Lung (tissue), 12 donors: ENCODE measurements around the gene SMG7. TPM values are rescaled to one million over a fixed set of nuclear protein-coding genes. Genes with fewer than 3 reads are reported as not detected.

Experiments used
- ATAC-seq: fragments of 200-7000 bp; cut with Tn5 transposase; one replicate; pipeline ENCODE4 v1.9.1; 2020; ENCODE audit warnings: moderate number of reproducible peaks; ENCODE audit not compliant: insufficient read depth, low FRiP score
- DNase-seq, 3 donors: peaks; one replicate each; pipeline ENCODE4 v3.0.0-alpha.2; 2013 to 2017
- H3K27ac ChIP-seq, 2 donors: one replicate each; pipeline ENCODE4 v1.5.1; 2013; ENCODE audit warnings: mild to moderate bottlenecking in 2 of 2, moderate library complexity in 2 of 2, control low read depth in 1 of 2, inconsistent platforms in 1 of 2, low read depth in 1 of 2, low read length in 1 of 2
- H3K27me3 ChIP-seq, 3 donors: one replicate each; pipeline ENCODE4 v1.5.1; 2013; ENCODE audit warnings: low read length in 2 of 3; ENCODE audit not compliant: control insufficient read depth in 3 of 3, insufficient read depth in 3 of 3
- H3K36me3 ChIP-seq, 4 donors: one replicate each; pipeline ENCODE4 v1.5.1; 2013; ENCODE audit warnings: low read length in 4 of 4, mild to moderate bottlenecking in 1 of 4, moderate library complexity in 1 of 4; ENCODE audit not compliant: control insufficient read depth in 4 of 4, insufficient read depth in 4 of 4
- H3K4me1 ChIP-seq, 5 donors: one replicate each; pipeline ENCODE4 v1.5.1; 2013; ENCODE audit warnings: low read length in 5 of 5, mild to moderate bottlenecking in 2 of 5, moderate library complexity in 1 of 5; ENCODE audit not compliant: control insufficient read depth in 5 of 5, insufficient read depth in 5 of 5
- H3K4me3 ChIP-seq: one replicate; pipeline ENCODE4 v1.5.1; 2013; ENCODE audit warnings: mild to moderate bottlenecking, control low read depth, moderate library complexity
- H3K9ac ChIP-seq, 2 donors: one replicate each; pipeline ENCODE4 v1.5.1; 2013; ENCODE audit warnings: low read length in 2 of 2, control low read depth in 1 of 2; ENCODE audit not compliant: insufficient read depth in 1 of 2
- H3K9me3 ChIP-seq, 4 donors: one replicate each; pipeline ENCODE4 v1.5.1; 2013; ENCODE audit warnings: low read length in 3 of 4, mild to moderate bottlenecking in 1 of 4, moderate library complexity in 1 of 4; ENCODE audit not compliant: control insufficient read depth in 4 of 4, insufficient read depth in 3 of 4
- CTCF ChIP-seq: IDR thresholded peaks from 2 replicates; pipeline ENCODE4 v1.5.1; 2012; ENCODE audit warnings: mild to moderate bottlenecking; ENCODE audit errors: control extremely low read depth, extremely low read depth
- WGBS, 2 donors: extraction: QIAGEN DNeasy Blood & Tissue Kit; methylation state at CpG; one replicate each; pipeline ENCODE4 v1.1.7; 2013; 5-methylcytosine and 5-hydroxymethylcytosine counted together
- polyA plus RNA-seq, 2 donors: library from polyadenylated mRNA; stranded (reverse); fragments of 200-250 nt; gene quantifications; one replicate each; pipeline ENCODE4 v1.2.1, GENCODE V29; 2013
- total RNA-seq, 2 donors: library from RNA; depleted of rRNA in 1 of 2; stranded (reverse); fragments of >200 nt in 1 of 2; gene quantifications; one replicate each; pipeline ENCODE4 v1.2.1, GENCODE V29; 2014 to 2021
- donor health status: control.
- donor health status: control.
- donor health status: Bipolar disorder and iron deficiency.
- donor health status: healthy.
- donor health status: DM: yes; HTN: yes; CAD: no.

Gene SMG7
- total and polyA plus RNA-seq, 4 donors: 17.4 to 86.6 (median 45.6) TPM

- Histone ChIP-seq H3K9me3 (no peaks in the 10 kb centered on the region), H3K4me1 (no peaks in the 10 kb centered on the region), H3K27ac (no peak overlapping the region), H3K9ac (no peak overlapping the region), H3K36me3 (peaks cover 5 to 37% (median 31%) of the 10 kb centered on the region in 4 donors), H3K27me3 (no peaks in the 10 kb centered on the region), H3K4me3 (no peak overlapping the region)
- DNase-seq (no peak), ATAC-seq (no peak)
- TF ChIP-seq CTCF: no peak
- 97% methylated on average over 3 of the region's 3 CpGs for WGBS, 2 donors
These were observed 61.4 kb downstream of the SMG7 start for GRCh38 chr1:183533617-183534174.

DNA sequence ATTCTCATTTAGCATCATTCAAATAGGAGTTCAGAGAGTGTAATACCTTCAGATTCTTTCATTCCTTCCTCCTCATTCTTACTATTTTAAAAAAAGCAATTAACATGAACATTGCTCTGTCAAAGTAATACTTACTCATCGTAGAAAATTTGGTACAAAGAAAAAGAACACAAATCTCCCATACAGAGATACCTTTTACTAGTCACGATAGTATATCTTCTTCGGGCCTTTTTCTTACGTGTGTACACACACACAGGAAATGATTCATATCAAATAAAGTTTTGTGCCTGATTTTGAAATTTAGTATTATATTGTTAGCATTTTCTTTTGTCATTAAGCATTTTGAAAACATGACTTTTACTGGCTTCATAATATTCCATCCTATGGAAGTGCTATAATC, 65.1 kb downstream of the SMG7 start:
- no peaks in the 10 kb centered on the region for H3K9me3 ChIP-seq
- H3K36me3 ChIP-seq: peaks cover 11 to 52% (median 46%) of the 10 kb centered on the region in 4 donors
- no peak overlapping the region for H3K4me3 ChIP-seq
- H3K9ac ChIP-seq: no peak overlapping the region
- H3K27me3 ChIP-seq: no peaks in the 10 kb centered on the region
- H3K27ac ChIP-seq: no peak overlapping the region
- no peak for ATAC-seq
- DNase-seq: no peak
- H3K4me1 ChIP-seq: no peaks in the 10 kb centered on the region
- WGBS, 2 donors: 89 to 91% methylated on average over 4 of the region's 4 CpGs
- TF ChIP-seq CTCF: no peak

DNA sequence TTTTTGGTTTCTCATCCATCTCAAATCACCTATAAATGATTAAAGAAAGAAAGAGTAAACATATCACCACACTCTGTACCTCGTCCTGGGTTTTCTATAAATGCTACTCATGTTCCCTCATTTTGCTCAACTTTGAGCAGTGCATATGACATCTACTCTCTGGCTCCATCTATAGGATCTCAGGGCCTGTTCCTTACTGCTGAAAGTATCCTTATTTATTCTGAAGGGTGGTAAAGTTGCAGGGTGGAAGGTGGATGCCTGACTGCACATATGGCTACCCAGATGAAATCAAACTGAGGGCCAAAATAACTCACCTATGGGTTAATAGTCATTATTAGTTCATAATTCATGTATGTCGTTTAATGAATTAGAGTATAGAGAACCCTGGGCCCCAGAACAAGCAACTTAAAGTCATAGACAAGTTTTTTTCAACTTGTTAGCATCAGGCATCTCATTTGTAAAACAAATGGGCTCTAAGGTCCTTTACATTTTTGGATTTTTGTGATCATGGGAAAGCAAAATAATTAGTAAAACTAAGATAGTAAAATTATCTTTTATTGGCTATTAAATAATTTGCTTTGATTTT, 71.4 kb downstream of the SMG7 start:
- Histone ChIP-seq H3K9me3 (no peaks in the 10 kb centered on the region), H3K4me3 (no peak overlapping the region), H3K9ac (no peak overlapping the region), H3K36me3 (peaks cover 19 to 47% (median 46%) of the 10 kb centered on the region in 4 donors), H3K27ac (no peak overlapping the region), H3K27me3 (no peaks in the 10 kb centered on the region), H3K4me1 (peaks cover 0 to 2% (median 0%) of the 10 kb centered on the region in 5 donors)
- WGBS, 2 donors: 39 to 44% methylated on average over 2 of the region's 2 CpGs
- TF ChIP-seq CTCF: peak; percentile 52
- DNase-seq (peak in 2 of 3 donors; percentile 77 to 81), ATAC-seq (peak; percentile 53)
